Hematopoietic multipotent progenitor cell treated with erythropoietin and hydrocortisone succinate and interleukin-3 and kit ligand, for 15 days (in vitro differentiated cells): ENCODE data around the gene LRRC3.

Experiments
- DNase-seq: peaks from one replicate; pipeline ENCODE4 v3.0.0-alpha.2; 2015; ENCODE audit warnings: low spot score

The LRRC3 gene

DNA sequence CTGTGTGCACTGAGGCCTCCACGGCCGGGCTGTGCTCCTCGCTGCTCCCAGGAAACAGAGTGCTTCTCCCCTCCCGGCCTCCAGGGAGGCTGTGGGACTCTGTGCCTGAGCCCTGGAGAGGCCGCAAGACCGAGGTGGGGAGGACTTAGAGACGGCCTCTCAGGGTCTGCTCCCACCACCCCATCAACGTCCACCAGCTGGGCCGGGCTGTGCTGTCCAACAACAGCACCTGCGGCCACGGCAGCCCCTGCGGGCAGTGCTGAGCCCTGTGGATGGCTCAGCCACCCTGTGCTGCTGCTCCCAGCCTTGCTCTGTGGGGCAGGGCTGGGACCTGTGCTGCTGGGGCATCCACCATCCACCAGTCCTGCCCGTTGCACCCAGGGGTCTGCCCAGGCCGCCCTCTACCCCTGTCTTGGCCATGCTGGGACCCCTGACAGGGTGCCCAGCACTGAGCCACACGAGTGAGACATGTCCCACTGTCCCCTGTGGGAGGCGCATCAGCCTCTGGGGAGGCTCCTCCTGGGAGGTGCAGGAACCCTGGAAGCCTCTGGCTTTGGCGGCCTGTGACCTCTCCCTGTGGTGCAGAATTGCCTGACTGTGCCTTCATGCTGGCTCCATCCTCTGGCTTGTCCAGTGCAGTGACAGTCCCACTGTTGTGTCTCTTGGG lies 31.2 kb upstream of the LRRC3 start:
- DNase-seq: no peak

DNA sequence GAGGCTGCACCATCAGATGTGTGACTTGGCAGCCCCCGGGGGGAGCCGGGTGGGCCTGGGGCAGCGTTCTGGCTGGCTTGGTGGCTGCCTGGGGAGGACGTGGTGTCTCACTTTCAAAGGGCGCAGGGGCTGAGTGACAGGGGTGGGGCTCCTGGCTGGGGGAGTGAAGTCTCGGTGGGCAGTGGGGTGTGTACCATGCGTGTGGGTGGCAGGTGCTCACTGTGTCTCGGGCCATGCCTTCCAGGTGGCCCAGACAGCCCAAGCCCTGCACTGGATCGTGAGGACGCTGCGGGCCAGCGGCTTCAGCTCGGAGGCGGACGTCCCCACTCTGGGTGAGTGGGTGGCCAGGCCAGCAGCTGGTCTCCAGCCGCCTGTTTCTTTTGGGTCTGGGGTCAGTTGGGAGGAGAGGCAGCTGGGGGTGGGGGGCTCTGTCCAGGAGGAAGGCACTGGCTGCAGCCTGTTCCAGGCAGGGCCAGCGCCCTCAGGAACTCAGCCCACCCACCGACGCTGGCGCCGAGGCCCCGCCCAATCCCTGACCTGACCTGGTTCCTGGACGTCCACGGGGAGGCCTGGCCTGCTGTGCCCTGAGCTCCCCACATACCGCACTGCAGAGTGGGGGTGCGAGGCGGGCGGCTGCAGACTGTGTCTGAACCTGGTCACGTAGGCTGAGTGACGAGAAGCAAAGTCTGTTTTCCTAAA lies 30.6 kb upstream of the LRRC3 start:
- no peak for DNase-seq

DNA sequence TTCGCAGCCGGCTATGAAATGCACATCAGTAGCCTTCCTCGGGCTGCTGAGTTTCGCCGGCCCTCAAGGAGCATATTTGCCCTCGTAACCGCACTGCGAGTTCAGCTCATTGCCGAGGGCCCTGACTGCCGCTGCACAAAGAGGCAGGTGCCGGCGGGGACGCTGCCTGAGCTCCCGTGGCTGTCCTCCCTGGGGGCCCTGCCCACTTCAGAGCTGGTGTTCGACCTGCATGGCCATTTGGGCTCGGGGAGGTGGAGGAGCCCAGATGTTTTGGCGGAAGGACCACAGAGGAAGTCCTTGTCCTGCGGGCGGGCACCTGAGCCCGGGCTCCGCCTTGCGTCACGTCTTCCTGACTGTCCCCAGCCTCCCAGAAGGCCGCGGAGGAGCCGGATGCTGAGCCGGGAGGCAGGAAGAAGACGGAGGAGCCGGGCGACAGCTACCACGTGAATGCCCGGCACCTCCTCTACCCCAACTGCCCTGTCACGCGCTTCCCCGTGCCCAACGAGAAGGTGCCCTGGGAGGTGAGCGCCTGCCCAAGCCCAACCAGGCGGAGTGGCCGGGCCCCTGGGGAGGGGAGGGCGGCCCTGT lies 29.9 kb upstream of the LRRC3 start:
- DNase-seq: no peak

DNA sequence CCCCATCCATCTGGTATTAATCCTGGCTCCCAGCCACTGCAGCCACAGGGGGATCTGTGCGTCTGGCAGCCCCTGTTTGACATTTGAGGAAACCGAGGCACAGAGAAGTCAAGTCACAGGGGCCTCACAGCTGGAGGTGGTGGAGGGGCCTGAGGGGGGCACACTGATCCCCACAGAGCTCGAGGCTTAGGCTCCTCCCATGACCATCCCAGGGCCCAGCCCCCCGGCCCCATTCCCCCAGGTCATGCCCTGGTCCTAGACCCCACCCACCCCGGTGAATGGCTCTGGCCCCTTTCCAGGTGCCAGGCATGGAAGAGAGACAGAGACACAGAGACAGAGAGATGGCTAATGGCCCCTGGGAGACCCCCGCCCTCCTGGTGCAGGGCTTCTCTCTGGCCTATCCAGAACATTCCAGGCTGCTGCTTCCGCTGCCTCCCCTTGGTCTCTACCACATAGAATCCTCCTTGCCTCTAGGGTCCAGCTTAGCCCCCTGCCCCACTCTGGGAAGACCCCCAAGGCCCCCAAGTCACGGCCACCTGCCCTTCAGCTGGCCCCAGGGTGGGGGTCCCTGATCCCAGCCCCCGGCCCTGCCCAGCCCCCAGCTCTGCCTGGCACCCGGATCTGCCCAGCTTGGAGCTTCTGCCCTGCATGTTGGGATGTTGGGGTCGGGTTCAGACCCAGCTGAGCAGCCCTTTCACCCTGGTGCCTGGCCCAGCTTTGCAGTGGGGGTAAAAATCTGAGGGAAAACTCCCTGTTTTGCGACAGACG lies 29.2 kb upstream of the LRRC3 start:
- DNase-seq: no peak

DNA sequence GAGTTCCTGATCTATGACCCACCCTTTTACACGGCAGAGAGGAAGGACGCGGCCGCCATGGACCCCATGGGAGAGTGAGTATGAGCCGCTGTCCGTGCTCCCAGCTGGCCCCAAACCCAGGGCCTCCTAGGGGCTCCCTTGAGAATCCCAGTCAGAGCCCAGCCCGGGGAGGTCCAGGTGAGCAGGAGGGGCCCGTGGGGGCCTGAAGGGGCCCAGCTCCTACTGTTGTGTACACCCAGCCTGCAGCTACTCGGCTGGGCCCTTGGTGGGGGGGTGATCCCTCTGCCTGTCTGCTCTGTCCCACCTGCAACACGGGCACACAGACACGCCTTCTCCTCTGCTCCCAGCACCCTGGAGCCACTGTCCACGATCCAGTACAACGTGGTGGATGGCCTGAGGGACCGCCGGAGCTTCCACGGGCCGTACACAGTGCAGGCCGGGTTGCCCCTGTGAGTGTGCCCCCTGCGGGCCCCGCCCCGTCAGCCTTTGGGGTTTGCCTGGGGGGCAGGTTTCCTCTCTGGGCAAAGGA lies 28.6 kb upstream of the LRRC3 start:
- DNase-seq: no peak

DNA sequence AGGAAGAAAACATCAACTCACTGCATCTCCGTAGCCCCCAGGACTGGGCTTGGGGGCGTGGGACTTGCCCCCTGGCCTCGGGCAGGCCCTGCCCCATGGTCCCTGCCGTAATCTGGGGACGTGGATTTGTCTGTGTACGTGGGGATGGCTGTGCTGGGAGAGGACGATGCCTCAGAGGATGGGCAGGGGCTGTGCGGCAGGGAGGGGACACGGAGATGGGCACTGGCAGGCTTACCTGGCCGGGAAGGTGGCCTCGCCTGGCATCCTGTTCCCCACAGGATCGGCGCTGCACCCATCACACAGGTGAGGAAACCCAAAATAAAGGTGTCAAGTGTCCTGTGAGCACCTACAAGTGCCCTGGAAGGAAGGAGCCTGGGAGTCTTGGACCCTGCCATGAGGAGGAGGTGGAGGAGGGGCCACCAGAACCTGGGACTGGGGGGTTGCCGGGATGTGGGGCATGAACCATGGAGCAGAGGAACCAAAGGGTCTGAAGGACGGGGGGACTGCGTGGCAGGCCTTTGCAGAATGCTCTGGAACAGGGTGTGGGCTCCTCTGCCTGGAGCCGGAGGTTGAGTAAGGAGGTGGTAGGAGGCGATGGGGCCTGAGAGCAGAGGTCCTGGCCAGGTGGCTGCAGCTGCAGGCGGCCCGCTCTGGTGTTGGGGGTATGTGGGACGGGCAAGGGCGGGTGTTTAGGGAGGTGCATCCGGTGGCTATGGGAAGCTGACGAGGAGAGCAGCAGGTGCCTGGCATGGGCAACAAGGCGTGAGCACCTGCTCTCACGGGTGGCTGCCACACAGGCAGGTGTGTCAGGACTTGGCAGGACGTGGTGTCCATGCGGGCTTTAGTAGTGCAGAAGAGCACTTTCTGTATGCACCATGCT lies 27.8 kb upstream of the LRRC3 start:
- no peak for DNase-seq

DNA sequence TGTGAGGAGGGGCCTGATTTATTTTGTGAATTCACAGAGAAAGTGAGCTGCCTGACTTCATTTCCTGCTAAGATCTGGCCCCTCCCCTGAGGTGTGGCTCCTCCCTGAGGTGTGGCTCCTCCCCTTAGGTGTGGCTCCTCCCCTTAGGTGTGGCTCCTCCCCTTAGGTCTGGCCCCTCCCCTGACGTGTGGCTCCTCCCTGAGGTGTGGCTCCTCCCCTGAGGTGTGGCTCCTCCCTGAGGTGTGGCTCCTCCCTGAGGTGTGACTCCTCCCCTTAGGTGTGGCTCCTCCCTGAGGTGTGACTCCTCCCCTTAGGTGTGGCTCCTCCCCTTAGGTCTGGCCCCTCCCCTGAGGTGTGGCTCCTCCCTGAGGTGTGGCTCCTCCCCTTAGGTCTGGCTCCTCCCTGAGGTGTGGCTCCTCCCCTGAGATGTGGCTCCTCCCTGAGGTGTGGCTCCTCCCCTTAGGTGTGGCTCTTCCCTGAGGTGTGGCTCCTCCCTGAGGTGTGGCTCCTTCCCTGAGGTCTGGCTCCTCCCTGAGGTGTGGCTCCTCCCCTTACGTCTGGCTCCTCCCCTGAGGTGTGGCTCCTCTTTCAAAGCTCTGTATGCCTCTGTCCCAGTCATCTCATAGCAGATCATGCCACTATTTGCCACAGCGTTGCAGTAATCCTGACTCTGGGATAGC lies 26.9 kb upstream of the LRRC3 start:
- DNase-seq: peak; percentile 38

DNA sequence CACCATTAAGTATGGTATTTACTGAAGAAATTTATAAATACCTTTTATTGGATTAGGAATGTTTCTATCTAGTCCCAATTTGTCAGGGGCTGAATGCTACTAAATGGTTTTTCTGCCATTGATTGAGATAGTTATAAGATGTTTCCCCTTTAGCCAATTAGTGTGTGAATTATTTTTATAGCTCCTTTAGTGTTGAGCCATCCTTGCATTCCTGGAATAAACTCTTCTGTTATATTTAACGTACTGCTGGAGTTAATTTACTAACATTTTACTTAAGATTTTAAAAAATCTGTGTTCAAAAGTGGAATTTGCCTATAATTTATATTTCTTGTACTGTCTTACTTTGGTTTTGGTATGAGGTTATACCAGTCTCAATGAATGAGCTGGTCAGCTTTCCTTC lies 25.4 kb upstream of the LRRC3 start:
- DNase-seq: no peak

DNA sequence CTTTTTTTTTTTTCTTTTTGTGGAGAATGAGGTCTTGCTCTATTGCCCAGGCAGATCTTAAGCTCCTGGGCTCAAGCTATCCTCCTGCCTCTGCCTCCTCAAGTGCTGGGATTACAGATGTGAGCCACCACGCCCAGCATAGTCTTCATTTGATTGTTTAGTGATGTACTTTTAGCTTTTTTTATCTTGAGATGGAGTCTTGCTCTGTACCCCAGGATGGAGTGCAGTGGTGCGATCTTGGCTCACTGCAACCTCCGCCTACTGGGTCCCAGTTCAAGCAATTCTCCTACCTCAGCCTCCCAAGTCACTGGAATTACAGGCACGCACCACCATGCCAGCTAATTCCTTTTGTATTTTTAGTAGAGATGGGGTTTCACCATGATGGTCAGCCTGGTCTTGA lies 24.0 kb upstream of the LRRC3 start:
- no peak for DNase-seq

DNA sequence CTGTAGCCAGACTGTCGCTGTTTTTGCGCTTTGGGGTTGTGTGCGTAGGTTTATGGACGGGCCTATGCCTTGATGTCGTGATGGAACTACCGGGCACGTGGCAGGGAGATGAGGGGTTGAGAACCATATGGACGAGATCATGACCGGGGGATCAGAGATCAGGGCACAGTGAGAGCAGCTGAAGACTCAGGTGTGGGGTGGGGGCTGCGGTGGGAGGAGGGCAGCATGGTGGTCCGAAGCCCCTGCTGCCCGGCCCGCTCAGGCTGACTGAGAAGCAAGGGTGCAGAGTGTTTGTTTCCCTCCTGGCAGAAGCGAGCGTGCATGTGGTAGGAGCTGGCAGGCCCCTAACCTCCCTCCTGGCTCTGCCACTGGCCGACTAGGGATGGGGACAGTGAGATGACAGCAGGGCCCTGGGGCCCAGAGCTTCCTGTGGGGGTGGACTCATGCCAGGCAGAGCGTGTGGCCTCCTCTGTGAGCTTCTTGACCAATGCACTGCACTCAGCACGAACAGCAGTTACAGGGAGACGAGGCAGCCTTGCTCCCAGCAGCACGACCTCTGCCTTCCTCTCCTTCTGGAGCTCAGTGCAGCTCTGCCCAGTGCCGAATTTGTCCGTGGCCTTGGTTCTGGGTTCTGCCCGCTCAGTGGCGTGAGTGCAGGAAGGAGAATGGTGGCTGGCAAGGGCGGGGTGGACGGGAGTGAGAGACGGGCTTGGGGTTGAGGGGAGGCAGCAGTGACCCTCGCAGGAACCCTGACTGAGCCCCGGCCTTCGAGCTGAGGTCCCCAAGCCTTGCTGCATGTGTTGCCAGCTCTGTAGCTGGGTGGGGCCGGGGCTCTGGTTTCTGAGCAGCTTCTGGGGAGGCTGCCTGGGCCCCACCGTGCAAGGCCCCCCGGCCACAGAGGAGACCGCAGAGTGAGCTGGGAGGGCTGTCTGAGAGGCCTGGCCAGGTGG lies 22.2 kb upstream of the LRRC3 start:
- DNase-seq: no peak

DNA sequence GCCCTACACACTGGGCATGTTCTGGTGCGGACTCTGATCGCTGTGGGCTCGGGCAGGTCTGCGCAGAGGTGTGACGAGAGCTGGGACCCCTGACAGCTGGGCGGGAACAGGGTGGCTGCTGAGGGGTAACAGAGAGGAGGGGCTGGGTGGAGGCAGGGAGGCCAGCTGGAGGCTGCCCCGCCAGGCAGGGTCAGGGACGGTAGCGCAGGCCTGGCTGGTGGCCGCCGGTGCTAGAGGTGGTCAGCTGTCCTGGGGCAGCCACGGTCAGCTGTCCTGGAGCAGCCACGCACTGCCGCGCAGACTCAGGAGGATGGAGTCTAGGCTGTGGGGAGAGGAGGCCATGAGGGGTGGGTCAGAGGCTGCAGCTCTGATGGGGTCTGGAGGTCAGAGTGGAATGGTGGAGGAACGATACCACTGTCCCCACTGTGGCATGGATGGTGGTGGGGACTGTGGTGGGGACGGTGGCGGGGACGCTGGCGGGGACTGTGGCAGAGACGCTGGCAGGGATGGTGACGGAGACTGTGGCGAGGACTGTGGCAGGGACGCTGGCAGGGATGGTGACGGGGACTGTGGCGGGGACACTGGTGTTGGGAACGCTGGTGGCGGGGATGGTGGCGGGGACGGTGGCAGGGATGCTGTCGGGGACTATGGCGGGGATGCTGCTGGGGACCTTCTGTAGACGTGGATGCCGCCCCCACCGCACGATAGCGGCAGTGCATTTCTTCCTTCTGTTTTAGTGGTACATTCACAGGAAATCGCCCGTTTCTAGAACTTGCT lies 21.3 kb upstream of the LRRC3 start:
- no peak for DNase-seq

DNA sequence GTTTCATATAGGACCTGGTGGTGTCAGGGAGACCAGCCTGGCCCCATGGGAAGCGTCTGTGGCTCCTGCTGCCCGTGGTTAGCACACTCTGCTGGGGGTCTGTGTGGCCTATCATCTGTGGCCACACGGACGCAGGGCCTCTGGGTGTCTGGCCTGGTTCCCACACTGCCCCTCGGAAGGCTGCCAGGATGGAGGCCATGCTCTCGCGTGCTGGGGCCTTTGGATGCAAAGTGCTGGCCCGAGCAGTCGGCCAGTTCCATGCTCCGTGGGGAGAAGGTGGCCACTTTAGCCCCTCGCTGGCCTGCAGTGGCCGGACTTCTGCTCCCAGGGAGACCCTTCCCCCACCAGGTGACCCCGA lies 20.8 kb upstream of the LRRC3 start:
- DNase-seq: no peak

DNA sequence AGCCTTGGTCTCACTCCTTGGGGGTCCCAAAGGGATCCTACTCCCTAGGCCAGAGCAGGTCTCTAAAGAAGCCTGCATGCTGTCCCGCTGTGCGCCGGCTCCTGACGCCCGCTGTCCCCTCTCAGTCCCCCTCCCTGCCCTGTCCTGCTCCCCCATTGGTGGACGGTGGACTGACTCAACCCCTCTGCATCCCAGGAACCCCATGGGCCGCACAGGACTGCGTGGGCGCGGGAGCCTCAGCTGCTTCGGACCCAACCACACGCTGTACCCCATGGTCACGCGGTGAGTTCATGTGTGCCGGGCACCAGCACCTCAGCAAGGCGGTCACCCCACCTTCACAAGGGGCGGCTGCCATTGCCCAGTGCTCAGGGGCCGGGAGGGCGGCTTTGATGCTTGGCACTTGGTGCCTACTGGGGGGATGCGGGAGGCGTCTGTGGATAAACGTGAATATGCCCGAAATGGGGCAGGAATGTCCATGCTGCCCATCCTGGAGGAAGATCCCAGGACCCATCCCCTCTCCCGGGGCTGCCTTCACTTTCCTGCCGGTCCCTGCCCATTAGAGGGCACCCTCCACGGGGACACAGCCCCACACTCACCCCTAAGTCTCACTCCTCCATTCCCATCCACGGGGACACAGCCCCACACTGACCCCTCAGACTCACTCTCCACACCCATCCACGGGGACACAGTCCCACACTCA lies 20.2 kb upstream of the LRRC3 start:
- DNase-seq: no peak

DNA sequence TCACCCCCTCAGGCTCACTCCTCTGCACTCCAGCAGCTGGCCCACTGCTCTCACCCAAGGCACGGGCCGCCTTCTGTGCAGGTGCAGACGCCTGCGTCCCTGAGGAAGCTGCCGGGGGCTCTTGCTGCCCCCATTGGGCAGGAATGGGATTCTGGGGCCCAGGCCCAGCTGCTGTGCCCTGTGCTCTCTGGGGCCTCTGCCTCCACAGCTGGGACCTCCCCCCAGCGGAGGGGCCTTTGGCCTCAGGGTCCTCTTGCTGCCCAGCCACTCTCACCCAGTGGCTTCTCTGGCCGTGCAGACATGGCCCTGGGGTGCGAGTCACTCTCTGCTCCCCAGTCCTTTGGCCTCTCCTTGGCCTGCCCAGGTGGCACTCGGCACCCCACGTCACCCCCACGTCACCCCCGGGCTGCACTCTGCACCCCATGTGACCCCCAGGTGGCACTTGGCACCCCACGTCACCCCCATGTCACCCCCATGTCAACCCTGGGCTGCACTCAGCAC lies 19.1 kb upstream of the LRRC3 start:
- no peak for DNase-seq

DNA sequence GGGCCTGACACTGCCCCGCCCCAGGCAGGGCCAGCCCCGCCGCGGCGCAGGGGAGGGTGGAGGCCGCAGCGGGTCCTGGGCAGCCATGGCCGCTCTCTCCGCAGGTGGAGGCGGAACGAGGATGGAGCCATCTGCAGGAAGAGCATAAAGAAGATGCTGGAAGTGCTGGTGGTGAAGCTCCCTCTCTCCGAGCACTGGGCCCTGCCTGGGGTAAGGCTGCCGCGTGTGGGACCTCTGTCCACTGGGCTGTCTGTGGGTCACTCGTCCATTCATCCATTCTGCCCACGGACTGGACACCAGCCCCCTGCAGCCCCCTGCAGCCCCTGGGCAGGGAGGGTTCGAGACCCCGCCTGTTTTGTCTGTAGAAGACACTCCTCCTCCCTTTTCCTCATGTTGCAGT lies 18.4 kb upstream of the LRRC3 start:
- DNase-seq: no peak

DNA sequence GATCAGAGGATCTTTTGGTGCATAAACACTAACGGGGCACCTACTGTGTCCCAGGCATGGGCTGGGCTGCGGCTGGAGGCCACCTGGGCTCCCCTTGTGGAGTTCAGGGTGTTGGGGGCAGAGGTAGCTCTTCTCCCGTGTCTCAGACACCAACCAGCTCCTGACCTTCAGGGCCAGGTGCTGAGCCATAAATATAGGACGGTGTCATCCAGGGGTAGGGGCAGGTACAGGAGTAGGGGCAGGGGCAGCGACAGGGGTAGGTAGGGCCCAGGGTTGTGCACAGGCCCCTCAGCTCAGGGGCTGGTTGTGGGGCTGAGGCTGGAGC lies 18.0 kb upstream of the LRRC3 start:
- DNase-seq: no peak

DNA sequence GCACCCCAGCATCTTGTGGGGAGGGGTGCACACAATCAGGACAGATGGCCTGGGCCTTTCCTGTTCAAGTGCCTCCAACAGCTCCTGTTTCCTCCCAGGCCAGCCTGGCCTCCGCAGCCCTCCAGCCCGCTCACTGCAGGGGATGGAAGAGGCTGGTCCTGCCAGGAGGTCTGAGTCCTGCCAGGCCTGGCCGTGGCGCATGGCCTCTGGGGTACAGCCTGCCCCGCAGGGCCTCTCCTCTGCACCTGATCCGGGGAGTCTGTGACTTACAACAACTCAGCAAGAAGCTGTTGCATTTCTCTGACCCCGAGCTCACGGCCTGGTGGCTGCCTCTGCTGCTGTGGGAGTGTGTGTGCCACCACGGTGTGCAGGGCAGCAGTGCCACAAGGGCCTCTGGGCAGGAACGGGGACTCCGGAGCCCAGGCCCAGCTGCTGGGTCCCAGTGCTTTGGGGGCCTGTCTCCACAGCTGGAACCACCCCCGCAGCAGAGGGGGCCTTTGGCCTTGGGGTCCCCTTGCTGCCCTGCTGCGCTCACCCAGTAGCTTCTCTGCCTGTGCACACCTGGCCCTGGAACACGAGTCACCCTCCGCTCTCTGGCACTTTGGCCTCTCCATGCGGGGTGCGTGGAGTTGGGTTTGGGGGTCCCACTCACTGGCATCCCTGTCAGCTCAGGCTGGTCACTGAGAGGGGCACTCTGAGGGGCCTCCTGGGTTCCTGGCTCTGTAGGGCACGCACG lies 17.4 kb upstream of the LRRC3 start:
- DNase-seq: no peak
